Panc1 (cell line): ENCODE results near the gene SLC35A4. TPM values are rescaled to one million over a fixed set of nuclear protein-coding genes. Genes with fewer than 3 reads are reported as not detected.

Experiments
- ATAC-seq: fragments of 200-7000 bp; cut with Tn5 transposase; 2 replicates; pipeline ENCODE4 v1.9.1; 2020; ENCODE audit warnings: mild to moderate bottlenecking, moderate library complexity
- BruUV-seq: library from RNA; stranded (reverse); fragments of 400-500 nt; replicated peaks from 2 replicates; lab custom pipeline; 2021; lab: Mats Ljungman, UMichigan
- CTCF ChIA-PET: fragments of 300-600 bp; sonication (Branson Sonifier 250); formaldehyde crosslinking; loops from one replicate; lab custom pipeline; 2022; ENCODE audit warnings: antibody characterized with exemption; lab: Charles Lee
- POLR2A ChIA-PET: fragments of 300-600 bp; sonication (Branson Sonifier 250); formaldehyde crosslinking; loops from one replicate; lab custom pipeline; 2022; ENCODE audit warnings: antibody characterized with exemption; lab: Charles Lee
- DNase-seq: peaks from one replicate; pipeline ENCODE4 v3.0.0-alpha.2; 2010; ENCODE audit warnings: low read depth, low spot score
- H3K27ac ChIP-seq: 2 replicates; pipeline ENCODE4 v1.5.1; 2011; ENCODE audit warnings: mild to moderate bottlenecking, low read length, inconsistent platforms
- H3K27me3 ChIP-seq: fragments of 200-500 bp; sonication (Bioruptor generic); 2 replicates; pipeline ENCODE4 v1.6.0; 2014; ENCODE audit warnings: low read length, inconsistent platforms; ENCODE audit not compliant: control insufficient read depth, insufficient read depth
- H3K36me3 ChIP-seq: fragments of 200-500 bp; sonication (Bioruptor generic); 2 replicates; pipeline ENCODE4 v1.5.1; 2014; ENCODE audit warnings: inconsistent platforms, mild to moderate bottlenecking, low read length, moderate library complexity; ENCODE audit not compliant: control insufficient read depth, insufficient read depth
- H3K4me1 ChIP-seq: 2 replicates; pipeline ENCODE4 v1.5.1; 2011; ENCODE audit warnings: inconsistent platforms, mild to moderate bottlenecking, low read length, moderate library complexity; ENCODE audit not compliant: control insufficient read depth, insufficient read depth
- H3K4me3 ChIP-seq, 2 experiments: 2 replicates each; pipeline ENCODE4 v1.5.1; 2011 to 2012; ENCODE audit warnings: low read depth in 2 of 2, low read length in 2 of 2, mild to moderate bottlenecking in 2 of 2, inconsistent platforms in 1 of 2, moderate library complexity in 1 of 2
- H3K9me3 ChIP-seq: fragments of 200-500 bp; sonication (Bioruptor generic); 2 replicates; pipeline ENCODE4 v1.5.1; 2014; ENCODE audit warnings: low read depth, mild to moderate bottlenecking, inconsistent platforms, low read length, moderate library complexity; ENCODE audit not compliant: control insufficient read depth, insufficient read depth
- CTCF ChIP-seq: fragments of 450-650 bp; IDR thresholded peaks from 2 replicates; pipeline ENCODE4 v1.5.1; 2017; ENCODE audit warnings: mild to moderate bottlenecking
- POLR2AphosphoS5 ChIP-seq: IDR thresholded peaks from 2 replicates; pipeline ENCODE4 v1.6.1; 2012; ENCODE audit warnings: mild to moderate bottlenecking, low read depth, low read length, moderate library complexity
- REST ChIP-seq, 2 experiments: IDR thresholded peaks; 2 replicates each; pipeline ENCODE4 v1.6.1; 2011 to 2012; ENCODE audit warnings: low read depth in 2 of 2, control low read depth in 1 of 2, low read length in 1 of 2, mild to moderate bottlenecking in 1 of 2, moderate library complexity in 1 of 2; ENCODE audit not compliant: insufficient read depth in 1 of 2
- SIN3A ChIP-seq: IDR thresholded peaks from 2 replicates; pipeline ENCODE4 v1.6.1; 2012; ENCODE audit warnings: low read depth, mild to moderate bottlenecking, low read length, moderate library complexity, borderline replicate concordance; ENCODE audit not compliant: insufficient read depth
- TCF7L2 ChIP-seq: IDR thresholded peaks from 2 replicates; pipeline ENCODE4 v1.6.1; 2011; ENCODE audit warnings: mild to moderate bottlenecking, low read depth, low read length, inconsistent platforms
- in situ Hi-C: cut with HindIII; loops from 2 replicates; pipeline ENCODE4 v1.10.0; 2016; ENCODE audit warnings: low sequenced_read_pairs, low pct_unique_long_range_greater_than_20kb
- intact Hi-C: fragments of 100-400 bp; cut with micrococcal nuclease; formaldehyde crosslinking; loops from one replicate; pipeline ENCODE4 v1.10.0; 2022; ENCODE audit not compliant: unreplicated experiment
- total RNA-seq: library from RNA; stranded (reverse); gene quantifications from one replicate; pipeline ENCODE4 v1.2.1, GENCODE V29; 2021; ENCODE audit not compliant: unreplicated experiment

SLC35A4 gene
- total RNA-seq, 1 experiment from 2014 or later, result 96.7 TPM

GRCh38 chr5:140540227-140540626, 24.4 kb upstream of the SLC35A4 start:
- DNase-seq (no peak), ATAC-seq (no peak)
- Histone ChIP-seq H3K27me3 (no peaks in the 10 kb centered on the region), H3K4me3 (no peak overlapping the region), H3K9me3 (no peaks in the 10 kb centered on the region), H3K4me1 (no peaks in the 10 kb centered on the region), H3K27ac (no peak overlapping the region), H3K36me3 (peaks cover 34% of the 10 kb centered on the region)
- intact Hi-C loops (no loop called here), in situ Hi-C loops (no loop called here)
- BruUV-seq, result no TSS peak
- ChIA-PET POLR2A (no interaction called here), CTCF (no interaction called here)
- no peak for TF ChIP-seq POLR2AphosphoS5
- TF ChIP-seq SIN3A, result no peak
- no peak for TF ChIP-seq TCF7L2
- TF ChIP-seq CTCF, result no peak
- no peak for TF ChIP-seq REST (IDR thresholded peaks at IDR 0.05; ENCODE audit: insufficient read depth in 1 of 2, low read depth in 2 of 2, low read length in 1 of 2)

GRCh38 chr5:140542972-140543371, 21.7 kb upstream of the SLC35A4 start:
- Histone ChIP-seq H3K9me3 (no peaks in the 10 kb centered on the region), H3K36me3 (peaks cover 30% of the 10 kb centered on the region), H3K27ac (no peak overlapping the region), H3K27me3 (no peaks in the 10 kb centered on the region), H3K4me3 (no peak overlapping the region), H3K4me1 (peaks cover 12% of the 10 kb centered on the region)
- CTCF ChIA-PET, result no interaction called here
- TF ChIP-seq TCF7L2 (no peak), CTCF (no peak), SIN3A (no peak), POLR2AphosphoS5 (no peak), REST (IDR thresholded peaks at IDR 0.05; ENCODE audit: insufficient read depth in 1 of 2, low read depth in 2 of 2, low read length in 1 of 2) (no peak)
- BruUV-seq, result no TSS peak
- no peak for DNase-seq
- intact Hi-C loops, result no loop called here
- in situ Hi-C loops, result no loop called here
- POLR2A ChIA-PET, result interaction anchor here (0.6 kb wide), 1 partner anchor 119 kb away, joined by 7 read pairs; no protein-coding TSS in a partner anchor
- ATAC-seq, result no peak
